Measurements from ENCODE around the gene TM9SF4.

TM9SF4 gene

GRCh38 chr20:32213870-32214269, 104.4 kb downstream of the TM9SF4 start:
- DNase-seq: no peak

GRCh38 chr20:32215147-32215546, 105.6 kb downstream of the TM9SF4 start:
- DNase-seq: no peak

GRCh38 chr20:32215729-32216128, 106.2 kb downstream of the TM9SF4 start:
- DNase-seq: no peak

- no peak for DNase-seq
Observed at GRCh38 chr20:32216179-32217142, 106.9 kb downstream of the TM9SF4 start.
